ENCODE data around the gene TFIP11.

The TFIP11 gene

DNA sequence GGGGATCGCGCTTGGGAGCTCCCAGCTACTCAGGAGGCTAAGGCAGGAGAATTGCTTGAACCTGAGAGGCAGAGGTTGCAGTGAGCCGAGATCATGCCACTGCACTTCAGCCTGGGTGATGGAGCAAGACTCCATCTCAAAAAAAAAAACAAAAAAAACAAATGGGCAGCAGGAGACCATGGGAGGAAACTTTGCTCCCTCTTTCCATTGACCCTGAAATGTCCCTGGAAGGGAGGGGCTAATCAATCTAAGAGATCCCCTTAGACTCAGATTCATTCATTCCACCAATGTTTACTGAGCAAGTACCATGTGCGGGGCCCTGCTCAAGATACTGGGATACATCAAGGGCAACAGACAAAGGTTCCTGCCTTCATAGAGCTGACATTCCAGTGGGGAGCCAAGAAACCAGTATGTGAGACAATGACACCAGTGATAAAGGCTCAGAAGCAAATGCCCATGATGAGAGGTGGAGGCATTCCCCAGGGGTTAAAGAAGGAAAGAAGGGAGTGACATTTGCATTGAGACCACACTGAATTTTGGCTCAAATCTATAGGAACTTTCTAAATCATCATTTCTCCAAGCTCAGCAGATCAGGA is 37.7 kb upstream of the TFIP11 start:
- H3K4me1 ChIP-seq (ENCODE audit: control insufficient read depth, insufficient read depth, low read length) = no peaks in the 10 kb centered on the region
- no peaks in the 10 kb centered on the region for H3K27me3 ChIP-seq (ENCODE audit: control insufficient read depth, insufficient read depth, low read length)
- H3K36me3 ChIP-seq (ENCODE audit: control insufficient read depth, insufficient read depth, low read length) = no peaks in the 10 kb centered on the region
- no peak overlapping the region for H3K4me3 ChIP-seq (ENCODE audit: low read length)
- no peak overlapping the region for H3K27ac ChIP-seq (ENCODE audit: low read depth, low read length)
- H3K9ac ChIP-seq (ENCODE audit: low read length) = no peak overlapping the region

DNA sequence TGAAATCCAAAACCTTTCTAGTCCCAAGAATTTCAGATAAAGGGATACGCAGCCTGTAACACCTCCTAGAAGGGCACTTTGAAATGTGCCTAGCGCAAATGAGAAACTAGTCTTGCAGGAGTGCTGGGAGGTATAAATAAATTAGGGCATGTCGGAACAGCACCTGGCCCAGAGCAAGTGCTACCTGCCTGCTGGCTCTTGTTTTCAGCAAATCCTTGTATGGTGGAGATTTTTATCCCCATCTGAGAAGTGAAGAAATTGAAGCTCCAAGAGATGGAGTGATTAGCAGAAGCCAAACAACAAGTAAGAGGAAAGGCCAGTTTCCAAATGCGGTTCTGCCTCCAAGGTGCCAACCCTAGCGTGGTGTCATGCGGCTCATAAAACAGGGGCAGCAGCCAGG is 36.7 kb upstream of the TFIP11 start:
- H3K9ac ChIP-seq (ENCODE audit: low read length) = no peak overlapping the region
- no peaks in the 10 kb centered on the region for H3K4me1 ChIP-seq (ENCODE audit: control insufficient read depth, insufficient read depth, low read length)
- H3K4me3 ChIP-seq (ENCODE audit: low read length) = no peak overlapping the region

DNA sequence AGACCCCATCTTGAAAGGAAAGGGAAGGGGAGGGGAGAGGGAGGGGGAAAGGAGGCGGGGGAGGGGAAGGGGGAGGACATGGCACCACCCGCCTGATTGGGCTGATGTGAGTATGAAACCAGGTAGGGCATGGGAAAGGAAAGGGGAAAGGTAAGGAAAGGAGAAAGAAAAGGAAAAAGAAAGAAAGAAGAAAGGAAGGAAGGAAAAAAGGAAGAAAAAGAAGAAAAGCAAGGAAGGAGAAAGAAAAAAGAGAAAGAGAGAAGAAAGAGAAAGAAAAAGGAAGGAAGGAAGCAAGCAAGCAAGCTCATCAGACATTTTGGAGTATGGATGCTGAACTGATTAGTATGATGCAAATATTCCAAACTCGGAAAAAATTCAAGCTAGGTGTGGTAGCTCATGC is 36.0 kb upstream of the TFIP11 start:
- Histone ChIP-seq H3K4me3 (ENCODE audit: low read length) (no peak overlapping the region), H3K27ac (ENCODE audit: low read depth, low read length) (no peak overlapping the region), H3K4me1 (ENCODE audit: control insufficient read depth, insufficient read depth, low read length) (no peaks in the 10 kb centered on the region)

More for the DNA sequence above, 36.7 kb upstream of the TFIP11 start:
- Histone ChIP-seq H3K36me3 (ENCODE audit: control insufficient read depth, insufficient read depth, low read length) (no peaks in the 10 kb centered on the region), H3K27ac (ENCODE audit: low read depth, low read length) (no peak overlapping the region), H3K27me3 (ENCODE audit: control insufficient read depth, insufficient read depth, low read length) (no peaks in the 10 kb centered on the region)

DNA sequence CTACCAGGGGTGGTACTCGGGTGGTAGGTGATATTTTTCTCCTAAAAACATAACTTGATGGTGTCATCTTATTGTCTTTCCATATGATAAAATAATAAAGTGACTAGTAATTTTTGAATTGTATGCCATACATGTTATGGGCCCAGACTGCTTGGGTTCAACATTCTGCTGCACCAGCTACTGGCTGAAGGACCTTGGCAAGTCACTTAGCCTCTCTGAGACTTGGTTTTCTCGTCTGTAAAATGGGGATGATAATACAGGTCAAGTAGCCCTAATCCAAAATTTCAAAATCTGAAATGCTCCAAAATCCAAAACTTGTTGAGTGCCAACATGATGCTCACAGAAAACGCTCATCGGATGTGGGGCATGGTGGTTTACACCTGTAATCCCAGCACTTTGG is 35.6 kb upstream of the TFIP11 start:
- no peaks in the 10 kb centered on the region for H3K4me1 ChIP-seq (ENCODE audit: control insufficient read depth, insufficient read depth, low read length)
- H3K27ac ChIP-seq (ENCODE audit: low read depth, low read length) = no peak overlapping the region
- H3K4me3 ChIP-seq (ENCODE audit: low read length) = no peak overlapping the region
- no peaks in the 10 kb centered on the region for H3K27me3 ChIP-seq (ENCODE audit: control insufficient read depth, insufficient read depth, low read length)
- no peaks in the 10 kb centered on the region for H3K36me3 ChIP-seq (ENCODE audit: control insufficient read depth, insufficient read depth, low read length)
- H3K9ac ChIP-seq (ENCODE audit: low read length) = no peak overlapping the region

More for the DNA sequence above, 36.0 kb upstream of the TFIP11 start:
- Histone ChIP-seq H3K36me3 (ENCODE audit: control insufficient read depth, insufficient read depth, low read length) (no peaks in the 10 kb centered on the region), H3K27me3 (ENCODE audit: control insufficient read depth, insufficient read depth, low read length) (no peaks in the 10 kb centered on the region), H3K9ac (ENCODE audit: low read length) (no peak overlapping the region)

DNA sequence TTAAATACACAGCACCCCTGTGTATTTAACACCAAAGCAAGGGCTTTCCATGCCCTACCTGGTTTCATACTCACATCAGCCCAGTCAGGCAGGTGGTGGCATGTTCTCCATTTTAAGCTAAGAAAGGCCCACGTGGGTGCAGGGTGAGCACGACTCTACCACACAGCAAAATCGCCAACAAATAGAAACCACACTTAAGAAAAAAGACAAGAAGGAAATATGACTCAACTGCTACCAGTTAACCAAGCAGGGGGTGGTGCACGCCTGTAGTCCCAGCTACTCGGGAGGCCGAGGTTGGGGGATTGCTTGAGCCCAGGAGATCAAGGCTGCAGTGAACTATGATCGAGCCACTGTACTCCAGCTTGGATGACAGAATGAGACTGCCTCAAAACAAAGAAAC is 35.2 kb upstream of the TFIP11 start:
- no peaks in the 10 kb centered on the region for H3K36me3 ChIP-seq (ENCODE audit: control insufficient read depth, insufficient read depth, low read length)
- H3K9ac ChIP-seq (ENCODE audit: low read length) = no peak overlapping the region
- H3K4me3 ChIP-seq (ENCODE audit: low read length) = no peak overlapping the region
- no peak overlapping the region for H3K27ac ChIP-seq (ENCODE audit: low read depth, low read length)
- no peaks in the 10 kb centered on the region for H3K4me1 ChIP-seq (ENCODE audit: control insufficient read depth, insufficient read depth, low read length)
- H3K27me3 ChIP-seq (ENCODE audit: control insufficient read depth, insufficient read depth, low read length) = no peaks in the 10 kb centered on the region

DNA sequence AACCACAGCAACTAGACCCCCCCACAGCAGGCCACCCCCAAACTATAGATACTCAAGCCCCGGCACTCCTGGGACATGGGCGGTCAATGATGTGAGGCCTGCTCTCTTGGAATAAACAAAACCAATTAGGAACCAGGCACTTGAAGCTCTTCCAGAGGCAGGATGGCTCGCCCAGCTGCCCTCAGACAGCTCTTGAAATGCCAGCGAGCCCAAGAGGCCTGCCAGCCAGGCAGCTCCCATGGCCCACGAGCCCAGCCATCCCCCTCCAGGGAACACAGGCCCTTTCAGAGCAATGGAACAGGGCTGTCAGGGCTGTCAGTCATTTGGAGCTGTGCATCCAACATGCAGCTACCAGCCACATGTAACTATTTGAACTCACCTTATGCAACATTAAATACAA is 34.0 kb upstream of the TFIP11 start:
- Histone ChIP-seq H3K27me3 (ENCODE audit: control insufficient read depth, insufficient read depth, low read length) (no peaks in the 10 kb centered on the region), H3K36me3 (ENCODE audit: control insufficient read depth, insufficient read depth, low read length) (no peaks in the 10 kb centered on the region), H3K9ac (ENCODE audit: low read length) (no peak overlapping the region), H3K4me3 (ENCODE audit: low read length) (no peak overlapping the region), H3K27ac (ENCODE audit: low read depth, low read length) (no peak overlapping the region), H3K4me1 (ENCODE audit: control insufficient read depth, insufficient read depth, low read length) (no peaks in the 10 kb centered on the region)

DNA sequence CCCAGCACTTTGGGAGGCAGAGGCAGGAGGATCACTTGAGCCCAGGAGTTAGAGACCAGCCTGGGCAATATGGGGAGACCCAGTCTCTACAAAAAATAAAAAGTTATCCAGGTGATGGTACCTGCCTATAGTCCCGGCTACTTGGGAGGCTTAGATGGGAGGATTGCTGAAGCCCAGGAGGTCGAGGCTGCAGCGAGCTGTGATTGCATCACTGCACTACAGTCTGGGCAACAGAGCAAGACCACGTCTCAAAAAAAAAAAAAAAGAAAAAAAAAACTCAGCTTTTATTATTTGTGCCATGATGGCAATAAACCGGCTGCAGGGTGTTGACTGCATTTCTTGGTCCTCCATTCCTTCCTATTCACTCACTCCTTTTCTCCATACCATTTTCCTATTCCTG is 33.6 kb upstream of the TFIP11 start:
- Histone ChIP-seq H3K36me3 (ENCODE audit: control insufficient read depth, insufficient read depth, low read length) (no peaks in the 10 kb centered on the region), H3K27me3 (ENCODE audit: control insufficient read depth, insufficient read depth, low read length) (no peaks in the 10 kb centered on the region), H3K4me1 (ENCODE audit: control insufficient read depth, insufficient read depth, low read length) (no peaks in the 10 kb centered on the region), H3K9ac (ENCODE audit: low read length) (no peak overlapping the region), H3K4me3 (ENCODE audit: low read length) (no peak overlapping the region), H3K27ac (ENCODE audit: low read depth, low read length) (no peak overlapping the region)

DNA sequence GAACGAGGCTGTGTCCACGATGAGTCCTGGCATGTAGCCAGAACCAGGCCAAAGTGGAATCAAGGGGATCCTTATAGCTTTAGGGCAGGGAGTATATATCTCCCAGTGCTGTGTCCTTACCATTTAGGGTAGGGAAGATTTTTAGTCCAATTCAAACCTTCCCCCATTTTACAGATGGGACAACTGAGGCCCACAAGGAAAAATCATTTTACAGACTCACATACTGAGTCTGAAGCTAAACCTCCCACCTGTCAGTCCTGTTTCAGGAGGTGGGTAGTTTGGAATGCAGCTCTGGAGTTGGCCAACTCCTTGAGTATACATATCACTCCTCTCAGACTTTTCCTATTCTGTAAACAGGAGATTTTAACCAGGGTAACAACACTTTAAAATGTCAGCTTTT is 33.1 kb upstream of the TFIP11 start:
- Histone ChIP-seq H3K27me3 (ENCODE audit: control insufficient read depth, insufficient read depth, low read length) (no peaks in the 10 kb centered on the region), H3K4me3 (ENCODE audit: low read length) (no peak overlapping the region), H3K9ac (ENCODE audit: low read length) (no peak overlapping the region), H3K4me1 (ENCODE audit: control insufficient read depth, insufficient read depth, low read length) (no peaks in the 10 kb centered on the region), H3K27ac (ENCODE audit: low read depth, low read length) (no peak overlapping the region), H3K36me3 (ENCODE audit: control insufficient read depth, insufficient read depth, low read length) (peaks cover 3% of the 10 kb centered on the region)

DNA sequence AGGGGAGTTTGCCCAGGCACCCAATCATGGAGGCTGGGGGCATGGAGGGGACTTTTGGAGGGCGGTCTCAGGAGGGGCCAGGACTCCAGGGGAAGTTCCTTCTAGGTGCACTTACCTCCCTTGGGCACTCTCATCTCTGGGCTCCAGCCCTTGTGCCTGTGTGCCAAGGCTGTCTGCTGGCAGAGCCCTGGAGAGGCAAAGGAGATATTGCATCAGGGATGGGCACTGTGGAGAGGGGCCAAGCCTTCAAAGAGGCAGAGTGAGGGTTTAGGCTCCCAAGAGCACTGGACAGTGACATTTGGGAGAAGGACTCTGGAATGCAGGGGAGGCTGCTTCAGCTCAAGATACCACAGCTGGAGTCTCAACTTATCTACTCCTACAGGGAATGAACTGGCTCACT is 32.2 kb upstream of the TFIP11 start:
- Histone ChIP-seq H3K27ac (ENCODE audit: low read depth, low read length) (no peak overlapping the region), H3K9ac (ENCODE audit: low read length) (no peak overlapping the region)

DNA sequence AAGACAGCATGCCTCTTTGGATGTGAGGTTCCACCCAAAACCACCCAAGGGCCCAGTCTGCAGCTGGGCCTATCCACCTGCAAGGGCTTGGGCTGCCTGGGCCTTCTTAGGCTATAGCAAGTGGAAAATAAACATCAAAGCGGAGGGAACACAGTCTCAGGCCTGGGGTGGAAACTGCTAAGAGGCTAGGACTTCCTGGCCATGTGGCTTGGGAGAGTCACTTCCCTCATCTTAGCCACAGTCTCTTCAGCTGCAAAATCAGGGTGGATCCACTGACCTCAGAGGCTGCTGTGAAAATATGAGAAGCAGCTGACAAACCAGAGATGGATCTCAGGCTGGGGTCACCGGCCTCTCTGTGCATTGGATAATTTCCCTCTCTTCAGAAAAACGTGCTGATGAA is 30.6 kb upstream of the TFIP11 start:
- H3K4me1 ChIP-seq (ENCODE audit: control insufficient read depth, insufficient read depth, low read length) = no peaks in the 10 kb centered on the region
- H3K36me3 ChIP-seq (ENCODE audit: control insufficient read depth, insufficient read depth, low read length) = peaks cover 3% of the 10 kb centered on the region
- no peak overlapping the region for H3K9ac ChIP-seq (ENCODE audit: low read length)
- no peaks in the 10 kb centered on the region for H3K27me3 ChIP-seq (ENCODE audit: control insufficient read depth, insufficient read depth, low read length)
- no peak overlapping the region for H3K4me3 ChIP-seq (ENCODE audit: low read length)
- no peak overlapping the region for H3K27ac ChIP-seq (ENCODE audit: low read depth, low read length)

More for the DNA sequence above, 32.2 kb upstream of the TFIP11 start:
- no peaks in the 10 kb centered on the region for H3K4me1 ChIP-seq (ENCODE audit: control insufficient read depth, insufficient read depth, low read length)
- H3K36me3 ChIP-seq (ENCODE audit: control insufficient read depth, insufficient read depth, low read length) = peaks cover 3% of the 10 kb centered on the region
- no peak overlapping the region for H3K4me3 ChIP-seq (ENCODE audit: low read length)
- no peaks in the 10 kb centered on the region for H3K27me3 ChIP-seq (ENCODE audit: control insufficient read depth, insufficient read depth, low read length)

DNA sequence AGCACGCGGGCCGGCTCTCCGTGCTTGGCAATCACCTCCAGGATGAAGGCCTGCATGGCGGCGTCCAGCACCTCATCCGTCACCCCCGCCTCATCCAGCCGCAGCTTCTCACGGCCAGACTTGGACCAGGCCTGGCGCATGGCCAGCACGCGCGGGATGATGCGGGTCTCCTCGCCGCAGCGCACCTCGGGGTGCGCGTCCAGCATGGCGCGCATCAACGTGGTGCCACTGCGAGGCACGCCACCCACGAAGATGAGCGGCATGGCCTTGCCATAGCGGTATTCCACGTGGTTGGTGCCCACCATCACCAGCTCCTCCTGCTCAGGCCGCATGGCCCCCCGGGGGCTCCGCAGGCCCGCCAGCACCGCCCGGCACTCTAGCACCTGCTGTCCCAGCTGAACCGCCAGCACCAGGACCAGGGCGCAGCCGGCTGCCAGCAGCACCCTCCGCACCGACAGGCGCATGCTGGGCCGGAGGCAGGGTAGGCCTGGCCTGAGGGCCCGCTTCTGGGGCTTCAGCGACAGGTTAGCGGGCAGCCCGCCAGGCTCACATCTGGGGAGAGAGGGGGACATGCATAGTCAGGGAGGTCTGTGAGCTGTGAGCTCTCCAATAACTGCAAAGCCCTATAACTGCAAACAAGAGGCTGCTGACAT is 29.0 kb upstream of the TFIP11 start:
- Histone ChIP-seq H3K4me1 (ENCODE audit: control insufficient read depth, insufficient read depth, low read length) (no peaks in the 10 kb centered on the region), H3K27me3 (ENCODE audit: control insufficient read depth, insufficient read depth, low read length) (no peaks in the 10 kb centered on the region), H3K36me3 (ENCODE audit: control insufficient read depth, insufficient read depth, low read length) (peaks cover 3% of the 10 kb centered on the region), H3K9ac (ENCODE audit: low read length) (no peak overlapping the region), H3K4me3 (ENCODE audit: low read length) (no peak overlapping the region), H3K27ac (ENCODE audit: low read depth, low read length) (no peak overlapping the region)

DNA sequence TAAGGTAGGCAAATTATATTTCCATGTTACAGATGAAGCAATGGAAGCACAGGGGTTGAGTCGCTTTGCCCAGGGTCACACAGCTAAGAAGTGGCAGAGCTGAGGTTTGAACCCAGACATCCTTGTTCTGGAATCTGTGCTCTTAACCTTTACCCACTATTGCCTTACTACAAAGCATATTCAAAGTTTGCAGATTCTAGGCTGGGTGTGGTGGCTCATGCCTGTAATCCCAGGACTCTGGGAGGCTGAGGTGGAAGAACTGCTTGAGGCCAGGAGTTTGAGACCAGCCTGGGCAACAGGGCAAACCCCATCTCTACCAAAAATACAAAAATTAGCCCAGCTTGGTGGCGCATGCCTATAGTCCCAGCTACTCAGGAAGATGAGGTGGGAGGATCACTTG is 27.8 kb upstream of the TFIP11 start:
- Histone ChIP-seq H3K27me3 (ENCODE audit: control insufficient read depth, insufficient read depth, low read length) (no peaks in the 10 kb centered on the region), H3K4me3 (ENCODE audit: low read length) (no peak overlapping the region), H3K4me1 (ENCODE audit: control insufficient read depth, insufficient read depth, low read length) (no peaks in the 10 kb centered on the region), H3K36me3 (ENCODE audit: control insufficient read depth, insufficient read depth, low read length) (peaks cover 3% of the 10 kb centered on the region), H3K9ac (ENCODE audit: low read length) (no peak overlapping the region), H3K27ac (ENCODE audit: low read depth, low read length) (no peak overlapping the region)

DNA sequence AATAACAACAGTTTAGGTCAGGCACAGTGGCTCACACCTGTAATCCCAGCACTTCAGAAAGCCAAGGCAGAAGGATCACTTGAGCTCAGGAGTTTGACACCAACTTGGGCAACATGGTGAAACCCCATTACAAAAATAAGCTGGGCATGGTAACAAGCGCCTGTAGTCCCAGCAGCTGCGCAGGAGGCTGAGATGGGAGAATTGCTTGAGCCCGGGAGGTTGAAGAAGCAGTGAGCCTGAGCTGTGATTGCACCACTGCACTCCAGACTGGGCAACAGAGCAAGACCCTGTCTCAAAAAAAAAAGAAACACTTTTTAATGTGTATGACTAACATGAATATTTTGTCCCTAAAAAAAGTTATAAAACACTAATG is 24.5 kb upstream of the TFIP11 start:
- Histone ChIP-seq H3K27ac (ENCODE audit: low read depth, low read length) (no peak overlapping the region), H3K4me3 (ENCODE audit: low read length) (no peak overlapping the region), H3K36me3 (ENCODE audit: control insufficient read depth, insufficient read depth, low read length) (peaks cover 5% of the 10 kb centered on the region), H3K27me3 (ENCODE audit: control insufficient read depth, insufficient read depth, low read length) (no peaks in the 10 kb centered on the region), H3K9ac (ENCODE audit: low read length) (no peak overlapping the region), H3K4me1 (ENCODE audit: control insufficient read depth, insufficient read depth, low read length) (no peaks in the 10 kb centered on the region)
